SKM-1 (cell line): Measurements from ENCODE around the gene NEDD1.

ENCODE experiments used
- DNase-seq: peaks from one replicate; lab custom pipeline; 2025; ENCODE audit not compliant: unreplicated experiment; lab: John Stamatoyannopoulos, UW

NEDD1 gene

GRCh38 chr12:96897421-96897820, 9.6 kb upstream of the NEDD1 start:
- DNase-seq, result no peak

- no peak for DNase-seq
Observed at GRCh38 chr12:96901175-96901574, 5.9 kb upstream of the NEDD1 start.

- DNase-seq, result no peak
Observed at GRCh38 chr12:96902076-96902475, 5.0 kb upstream of the NEDD1 start.

DNA sequence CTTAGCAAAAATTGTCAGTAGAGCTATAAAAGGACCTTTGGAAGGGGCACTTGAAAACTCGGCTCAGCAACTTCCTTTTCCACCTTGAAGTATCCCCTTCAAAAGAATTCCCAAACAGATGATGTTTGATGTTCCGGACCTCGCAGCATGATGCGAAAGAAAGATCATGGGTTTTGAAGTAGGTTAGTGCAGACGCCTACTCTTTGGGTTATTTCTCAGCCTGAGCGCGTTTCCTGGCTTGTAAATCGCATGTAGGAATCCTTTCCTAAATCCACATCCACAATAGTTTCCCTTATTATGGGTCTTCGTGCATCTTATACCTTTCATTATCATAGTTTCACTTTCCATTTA, 584 bp upstream of the NEDD1 start:
- no peak for DNase-seq

GRCh38 chr12:96907671-96908422, 790 bp downstream of the NEDD1 start:
- DNase-seq, result no peak

DNA sequence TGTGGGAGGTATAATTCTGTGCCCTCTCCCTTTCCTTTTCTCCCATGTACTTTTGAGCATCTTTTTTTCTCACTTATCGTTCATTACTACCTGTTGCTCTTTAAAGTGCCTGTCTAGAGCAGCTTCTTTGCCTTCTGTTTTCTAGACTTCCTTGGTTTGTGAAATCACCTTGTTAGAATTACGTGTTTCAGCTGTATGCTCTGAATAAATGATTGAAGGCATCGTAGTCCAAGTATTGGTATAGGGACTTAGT, 1.3 kb downstream of the NEDD1 start:
- no peak for DNase-seq

DNA sequence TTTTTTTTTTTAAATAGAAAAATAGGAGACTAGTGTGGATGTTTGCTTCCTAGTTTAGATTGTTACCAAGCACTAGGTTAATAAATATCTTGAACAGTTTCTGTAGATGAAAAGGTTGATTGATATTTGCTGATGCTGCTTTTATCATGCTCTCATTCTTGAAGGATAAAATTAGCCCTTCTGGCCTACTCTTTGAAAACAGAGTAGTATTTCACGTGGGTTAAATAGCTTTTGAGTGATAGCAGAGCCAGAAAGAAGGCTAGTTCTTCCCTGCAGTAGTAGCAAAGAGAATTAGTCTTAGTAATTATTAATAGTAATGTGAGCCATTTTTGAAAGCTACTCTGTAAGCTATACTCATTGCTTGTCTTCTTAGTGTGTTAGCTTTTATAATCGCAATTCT, 5.2 kb downstream of the NEDD1 start:
- no peak for DNase-seq

DNA sequence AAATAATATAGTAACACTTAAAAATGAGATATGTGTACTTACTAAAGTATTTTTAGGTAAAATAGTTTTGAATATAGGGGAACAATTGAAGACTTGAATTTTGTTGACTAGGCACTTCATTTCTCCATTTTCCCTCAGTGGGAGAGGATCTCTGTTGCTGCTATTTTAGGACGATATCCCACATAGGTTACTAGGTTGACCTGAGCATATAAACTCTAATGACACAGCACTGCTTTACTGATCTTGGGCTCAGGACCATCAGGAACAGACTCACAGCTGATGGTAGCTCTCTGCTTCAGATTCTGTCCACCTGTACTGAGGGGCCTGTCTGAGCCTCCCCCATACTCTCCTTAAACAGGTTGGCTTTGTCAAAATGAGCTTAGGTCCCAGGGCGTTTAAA, 5.9 kb downstream of the NEDD1 start:
- no peak for DNase-seq

- no peak for DNase-seq
Observed at GRCh38 chr12:96919510-96920210, 12.6 kb downstream of the NEDD1 start.

DNA sequence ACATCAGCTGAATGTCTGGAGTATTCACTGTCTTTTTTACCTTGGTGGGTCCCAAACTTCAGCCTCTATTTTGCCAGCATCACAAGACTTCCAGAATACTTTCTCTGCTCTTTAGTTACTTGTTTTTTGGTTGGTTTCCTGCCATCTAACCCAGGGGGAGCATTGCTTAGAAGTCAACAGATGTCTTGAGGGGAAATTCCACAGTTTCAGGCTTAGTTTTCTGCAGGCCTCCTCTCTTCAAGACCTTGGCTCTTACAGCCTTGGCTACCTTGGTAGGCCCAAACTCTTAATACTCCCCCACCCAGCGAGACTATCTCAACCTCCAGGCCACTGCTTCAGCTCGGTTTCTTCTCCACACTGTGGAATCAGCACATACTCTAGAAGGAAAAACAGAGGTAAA, 41.7 kb downstream of the NEDD1 start:
- no peak for DNase-seq

GRCh38 chr12:96979532-96979931, 72.5 kb downstream of the NEDD1 start:
- no peak for DNase-seq

DNA sequence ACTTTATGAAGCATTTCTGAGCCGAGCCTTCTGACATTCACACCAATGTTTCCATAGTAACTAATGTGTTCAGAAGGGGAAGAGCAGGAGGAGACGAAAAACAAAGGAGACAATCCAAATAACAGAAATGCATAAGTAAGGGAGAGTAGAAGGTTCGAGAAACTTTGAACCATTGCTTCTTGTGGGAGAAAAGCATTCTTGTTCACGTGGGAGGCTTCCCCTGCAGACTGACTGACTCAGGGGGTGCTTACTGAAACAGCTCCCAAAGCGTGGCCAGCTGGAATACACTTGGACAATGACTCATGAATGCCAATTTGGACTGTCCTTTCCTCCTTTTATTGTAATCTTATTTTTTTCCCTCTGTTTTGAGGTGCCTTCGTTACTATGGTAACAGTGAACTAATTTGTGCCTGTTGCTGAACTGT, 73.9 kb downstream of the NEDD1 start:
- no peak for DNase-seq

- DNase-seq, result no peak
Observed at GRCh38 chr12:96981911-96982310, 74.9 kb downstream of the NEDD1 start.

- DNase-seq, result no peak
Observed at GRCh38 chr12:96982671-96983070, 75.6 kb downstream of the NEDD1 start.

DNA sequence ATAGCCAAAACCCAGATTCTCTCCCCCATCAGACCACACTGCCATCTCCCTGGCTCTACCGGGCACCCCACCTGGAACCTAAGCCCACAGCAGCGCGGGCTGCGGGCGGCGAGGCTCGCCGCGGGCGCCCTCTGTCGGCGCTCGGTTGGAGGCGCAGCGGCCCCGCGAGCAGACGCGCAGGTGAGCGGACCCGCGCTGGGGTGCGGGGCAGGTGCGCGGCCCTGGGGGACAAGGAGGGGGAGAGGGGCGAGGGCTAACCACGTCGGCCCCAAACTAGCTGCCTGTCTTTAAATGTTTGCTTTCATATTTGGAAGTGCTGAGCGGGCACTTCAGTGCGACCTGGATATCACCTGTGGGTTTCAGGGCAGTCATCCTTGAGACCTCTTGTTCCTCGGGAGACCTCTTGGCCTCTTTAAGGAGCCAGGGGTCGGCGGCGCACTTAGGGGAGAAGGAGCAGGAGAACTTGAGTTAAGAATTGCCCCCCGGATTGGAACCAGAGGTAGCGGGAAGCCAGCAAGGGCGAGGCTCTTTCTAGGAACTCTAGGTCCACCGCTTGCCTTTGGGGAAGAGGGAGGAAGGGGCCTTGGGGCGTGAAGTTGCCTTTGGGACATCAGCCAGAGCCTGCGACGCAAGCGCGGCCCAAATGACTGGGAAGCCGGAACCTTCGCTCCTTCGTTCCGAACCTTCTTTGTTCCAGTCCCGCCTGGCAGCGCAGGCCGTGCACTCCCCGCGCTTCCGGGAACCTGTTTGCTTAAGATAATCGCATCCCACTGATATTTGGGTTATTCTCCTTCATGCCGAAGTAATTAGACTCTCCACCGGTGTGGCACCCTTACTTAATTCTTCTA, 78.7 kb downstream of the NEDD1 start:
- DNase-seq, result no peak

DNA sequence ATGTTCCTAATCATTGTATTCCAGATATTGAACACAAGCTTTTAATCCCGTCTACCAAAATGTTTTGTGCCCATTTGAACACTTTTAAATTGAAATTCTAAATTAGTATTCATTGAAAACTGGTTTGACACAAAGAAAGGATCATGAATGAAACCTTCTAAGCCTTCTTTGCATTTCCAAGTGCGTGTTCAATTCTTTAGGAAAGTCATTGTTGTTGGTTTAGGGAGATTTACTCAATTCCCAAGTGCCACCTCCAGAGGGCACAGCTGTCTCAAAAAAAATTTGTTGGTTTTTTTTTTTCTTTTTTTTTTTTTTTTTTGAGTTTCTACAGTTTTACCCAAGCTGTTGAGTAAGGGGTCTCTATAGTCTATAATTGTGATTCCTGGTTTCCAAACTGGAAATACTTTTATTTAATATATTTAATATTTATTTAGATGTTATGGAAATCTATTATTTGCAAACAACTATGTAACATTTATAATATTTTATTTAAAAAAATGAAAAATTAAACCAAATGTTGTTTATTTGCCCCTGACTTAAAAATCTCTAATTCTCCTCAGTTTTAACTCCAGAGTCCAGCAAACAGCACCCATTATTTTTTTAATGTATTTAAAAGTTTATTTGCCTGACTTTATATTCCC, 79.9 kb downstream of the NEDD1 start:
- no peak for DNase-seq

DNA sequence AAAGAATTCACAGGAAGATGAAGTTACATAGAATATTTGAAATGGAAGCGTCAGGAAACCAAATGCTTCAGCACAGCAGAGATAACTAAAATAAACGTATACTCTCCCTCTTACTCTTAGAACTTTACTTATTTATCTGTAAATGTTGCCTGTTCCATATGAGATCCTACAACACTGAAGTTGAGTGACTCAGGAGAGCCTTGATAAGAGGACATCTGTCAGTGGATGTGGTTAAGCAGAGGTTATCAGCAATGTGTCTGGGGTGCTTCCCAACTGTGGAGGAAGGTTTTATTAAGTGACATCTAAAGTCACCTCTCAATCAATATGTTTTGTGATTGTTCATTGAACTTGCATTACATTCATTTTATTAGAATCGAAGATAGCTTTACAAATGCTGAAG, 81.9 kb downstream of the NEDD1 start:
- DNase-seq, result no peak

DNA sequence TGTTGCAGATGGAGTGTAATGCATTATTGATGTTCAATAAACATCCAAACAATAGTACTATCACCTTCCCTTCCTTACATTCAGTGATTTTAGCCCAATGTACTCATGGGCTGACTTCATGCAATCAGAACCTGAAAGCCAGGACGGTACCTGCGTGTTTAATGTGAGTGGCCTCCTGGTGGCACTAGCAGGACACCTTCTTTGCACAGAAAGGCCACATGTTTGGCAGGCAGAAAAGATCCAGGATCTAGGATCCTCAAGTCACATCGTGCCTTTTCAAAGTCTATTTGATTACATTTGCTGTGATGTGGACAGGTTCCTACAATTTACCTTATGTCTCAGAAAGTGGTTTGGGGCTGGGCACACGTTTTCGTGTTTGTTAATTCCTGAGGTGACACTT, 82.9 kb downstream of the NEDD1 start:
- DNase-seq, result no peak

- DNase-seq, result no peak
Observed at GRCh38 chr12:96994900-96995299, 87.8 kb downstream of the NEDD1 start.

- DNase-seq, result no peak
Observed at GRCh38 chr12:96995861-96996260, 88.8 kb downstream of the NEDD1 start.

DNA sequence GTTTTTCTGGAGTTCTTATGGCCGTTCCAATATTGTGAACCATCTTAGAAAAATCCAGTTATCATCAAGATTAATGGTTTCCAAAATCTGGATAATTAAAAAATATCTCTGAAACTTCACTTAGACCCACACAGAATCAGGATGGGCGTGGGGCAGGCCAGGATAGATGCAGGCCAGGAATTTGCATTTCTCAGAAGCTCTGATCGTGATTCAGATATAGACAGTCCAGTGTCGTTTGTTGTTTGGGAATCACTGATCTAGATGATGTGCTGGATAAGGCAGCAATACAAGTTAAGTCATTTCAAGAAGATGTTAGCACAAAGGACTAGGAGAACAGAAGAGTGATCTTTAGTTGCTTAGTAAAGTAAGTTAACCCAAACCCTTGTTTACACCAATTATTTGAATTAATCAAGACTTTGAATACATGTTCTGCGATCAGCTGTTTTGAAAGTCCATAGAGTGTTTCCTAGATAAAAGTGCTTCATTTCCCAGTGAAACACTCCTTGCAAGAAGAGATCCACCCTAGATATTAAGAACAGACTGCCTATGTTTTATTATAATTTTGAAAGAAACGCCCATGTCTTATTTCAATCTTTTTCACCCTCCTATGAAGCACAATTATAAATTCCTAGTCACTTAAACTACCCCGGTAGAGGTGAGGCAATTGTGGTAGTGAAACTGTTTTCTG, 90.9 kb downstream of the NEDD1 start:
- no peak for DNase-seq
